BJ (cell line): ENCODE measurements around the gene TCF12. TPM values are rescaled to one million over a fixed set of nuclear protein-coding genes. Genes with fewer than 3 reads are reported as not detected.
"Not testable (repeated sequence)": the region's sequence is repeated elsewhere in the genome, so short reads cannot be mapped to it uniquely, and the experiment has no call there.

ENCODE experiments used
- CTCF ChIA-PET: fragments of 350-600 bp; formaldehyde crosslinking; extraction: SDS; loops from one replicate; lab custom pipeline; 2021; ENCODE audit warnings: antibody characterized with exemption, inconsistent platforms; lab: Yijun Ruan, JAX
- POLR2A ChIA-PET: fragments of 300-600 bp; sonication (Branson Sonifier 250); formaldehyde crosslinking; extraction: SDS; loops from one replicate; lab custom pipeline; 2021; ENCODE audit warnings: antibody characterized with exemption; lab: Charles Lee
- DNase-seq: peaks from one replicate; pipeline ENCODE4 v3.0.0-alpha.2; 2011; ENCODE audit warnings: low read depth
- H3K27me3 ChIP-seq: 2 replicates; pipeline ENCODE4 v1.6.0; 2011; ENCODE audit warnings: low read length; ENCODE audit not compliant: control insufficient read depth, insufficient read depth
- H3K36me3 ChIP-seq: 2 replicates; pipeline ENCODE4 v1.5.1; 2011; ENCODE audit warnings: low read length; ENCODE audit not compliant: control insufficient read depth, insufficient read depth
- H3K4me3 ChIP-seq: 2 replicates; pipeline ENCODE4 v1.5.1; 2011; ENCODE audit warnings: low read depth, mild to moderate bottlenecking, control low read depth, low read length
- CTCF ChIP-seq: IDR thresholded peaks from 2 replicates; pipeline ENCODE4 v1.5.1; 2011; ENCODE audit warnings: low read depth, mild to moderate bottlenecking, control low read depth, inconsistent platforms, low read length, moderate library complexity; ENCODE audit not compliant: insufficient read depth
- polyA plus RNA-seq: library from polyadenylated mRNA; depleted of rRNA; stranded (reverse); fragments of >200 nt; gene quantifications from 2 replicates; pipeline ENCODE4 v1.2.3, GENCODE V29; 2011

The TCF12 gene
- polyA plus RNA-seq, 1 experiment = 134 TPM

DNA sequence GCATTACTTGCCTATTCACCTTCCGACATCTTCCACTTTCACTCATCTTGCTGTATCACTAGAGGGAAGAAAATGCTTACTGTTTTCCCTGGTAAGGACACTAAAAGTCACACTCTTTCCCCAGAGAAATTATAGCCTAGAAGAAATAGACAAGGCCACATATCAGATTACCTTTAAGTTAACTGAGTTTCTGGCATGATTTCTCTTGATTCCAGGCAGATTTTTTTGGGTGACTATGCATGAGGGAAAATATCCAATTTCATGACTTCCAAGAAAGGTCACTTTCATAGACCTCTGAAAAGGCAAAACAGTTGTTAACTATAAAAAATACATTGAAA, 30.3 kb downstream of the TCF12 start:
- DNase-seq = no peak

DNA sequence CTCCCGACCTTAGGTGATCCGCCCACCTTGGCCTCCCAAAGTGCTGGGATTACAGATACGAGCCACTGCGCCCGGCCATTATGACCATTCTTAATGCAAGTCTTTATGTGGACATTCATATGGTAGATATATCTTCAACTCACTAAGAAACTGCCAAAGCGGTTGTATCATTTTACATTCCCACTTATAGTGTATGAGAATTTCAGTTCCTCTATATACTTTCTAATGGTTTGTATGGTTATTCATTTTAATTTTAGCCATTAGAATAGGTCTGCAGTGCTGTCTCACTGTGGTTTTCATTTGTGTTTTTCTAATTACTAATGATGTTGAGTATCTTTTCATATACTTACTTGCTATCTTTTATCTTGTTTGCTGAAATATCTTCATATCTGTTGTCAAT, 32.5 kb downstream of the TCF12 start:
- ChIA-PET POLR2A (no interaction called here), CTCF (no interaction called here)
- no peak for DNase-seq
- no peak for TF ChIP-seq CTCF
- Histone ChIP-seq H3K27me3 (no peaks in the 10 kb centered on the region), H3K4me3 (no peak overlapping the region), H3K36me3 (no peaks in the 10 kb centered on the region; the same call in 1 of the 2 replicates)

More for the DNA sequence above, 30.3 kb downstream of the TCF12 start:
- ChIA-PET POLR2A (interaction anchor here (1.1 kb wide), 1 partner anchor 29 kb away, joined by 3 read pairs; no protein-coding TSS in a partner anchor), CTCF (no interaction called here)
- Histone ChIP-seq H3K27me3 (no peaks in the 10 kb centered on the region), H3K36me3 (no peaks in the 10 kb centered on the region; the same call in 1 of the 2 replicates), H3K4me3 (no peak overlapping the region)
- TF ChIP-seq CTCF = no peak

DNA sequence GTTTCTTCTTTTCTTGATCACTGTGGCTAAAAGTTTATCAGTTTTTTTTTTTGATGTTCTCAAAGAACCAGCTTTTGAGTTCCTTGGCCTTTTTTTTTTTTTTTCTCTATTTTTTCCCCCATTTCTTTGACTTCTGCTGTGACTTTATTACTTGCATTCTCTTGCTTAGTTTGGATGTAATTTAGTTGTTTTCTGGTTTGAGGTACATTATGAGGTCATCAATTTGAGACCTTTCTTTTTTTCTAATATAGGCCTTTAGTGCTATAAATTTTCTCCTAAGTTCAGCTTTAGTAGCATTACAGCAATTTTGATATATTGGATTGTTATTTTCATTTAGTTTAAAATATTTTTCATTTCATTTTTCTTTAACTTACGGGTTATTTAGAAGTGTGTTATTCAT, 35.3 kb downstream of the TCF12 start:
- no peak for TF ChIP-seq CTCF
- Histone ChIP-seq H3K36me3 (no peaks in the 10 kb centered on the region; the same call in 1 of the 2 replicates), H3K27me3 (no peaks in the 10 kb centered on the region), H3K4me3 (no peak overlapping the region)
- no peak for DNase-seq
- ChIA-PET POLR2A (no interaction called here), CTCF (interaction anchor here (0.6 kb wide), 1 partner anchor 11 kb away, joined by 3 read pairs; no protein-coding TSS in a partner anchor)

DNA sequence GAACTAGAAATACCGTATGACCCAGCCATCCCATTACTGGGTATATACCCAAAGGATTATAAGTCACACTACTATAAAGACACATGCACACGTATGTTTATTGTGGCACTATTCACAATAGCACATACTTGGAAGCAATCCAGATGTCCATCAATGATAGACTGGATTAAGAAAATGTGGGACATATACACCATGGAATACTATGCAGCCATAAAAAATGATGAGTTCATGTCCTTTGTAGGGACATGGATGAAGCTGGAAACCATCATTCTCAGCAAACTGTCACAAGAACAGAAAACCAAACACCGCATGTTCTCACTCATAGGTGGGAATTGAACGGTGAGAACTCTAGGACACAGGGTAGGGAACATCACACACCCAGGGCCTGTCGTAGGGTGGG, 36.6 kb downstream of the TCF12 start:
- POLR2A ChIA-PET, H3K4me3 ChIP-seq, H3K36me3 ChIP-seq, H3K27me3 ChIP-seq, CTCF ChIA-PET, DNase-seq: not testable (repeated sequence)

GRCh38 chr15:56956538-56956937, 38.1 kb downstream of the TCF12 start:
- no peak overlapping the region for H3K4me3 ChIP-seq
- no peaks in the 10 kb centered on the region for H3K27me3 ChIP-seq
- no peak for DNase-seq
- no peak for TF ChIP-seq CTCF
- CTCF ChIA-PET = no interaction called here
- POLR2A ChIA-PET = no interaction called here
- H3K36me3 ChIP-seq = no peaks in the 10 kb centered on the region; the same call in 1 of the 2 replicates

DNA sequence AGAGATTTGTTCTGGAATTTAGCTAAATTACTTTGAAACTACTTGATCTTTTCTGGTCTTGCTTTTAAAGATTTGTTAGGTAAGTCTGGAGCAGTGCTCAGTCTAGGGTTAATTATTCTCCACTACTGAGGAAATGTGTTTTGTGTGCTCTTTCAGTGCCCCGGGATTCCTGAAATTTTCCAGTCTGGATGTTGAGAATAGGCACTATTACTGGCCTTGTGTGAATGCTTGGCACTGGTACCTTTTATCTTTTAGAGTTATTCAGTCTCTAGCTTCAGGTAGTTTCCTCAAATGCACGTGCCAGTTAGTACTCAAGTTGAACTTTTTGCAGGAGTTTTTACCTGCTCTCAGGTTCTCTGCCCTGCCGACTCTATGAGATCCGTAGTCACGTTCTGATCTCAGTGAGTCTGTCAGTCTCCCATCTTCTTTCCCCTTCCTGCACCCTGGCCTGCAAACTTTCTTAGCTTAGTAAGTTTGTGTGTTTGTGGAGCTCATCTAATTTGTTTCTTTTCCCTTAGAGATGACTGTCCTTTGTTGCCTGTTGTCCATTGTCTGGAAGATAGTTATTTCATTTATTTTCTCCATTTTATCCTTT, 39.5 kb downstream of the TCF12 start:
- H3K4me3 ChIP-seq = no peak overlapping the region
- no peaks in the 10 kb centered on the region for H3K27me3 ChIP-seq
- no peak for TF ChIP-seq CTCF
- CTCF ChIA-PET = no interaction called here
- H3K36me3 ChIP-seq = no peaks in the 10 kb centered on the region
- POLR2A ChIA-PET = no interaction called here
- no peak for DNase-seq
